Kidney (tissue), 14 donors: ENCODE measurements around the gene CPVL. TPM values are rescaled to one million over a fixed set of nuclear protein-coding genes. Genes with fewer than 3 reads are reported as not detected.

Experiments
- DNase-seq, 5 donors: peaks; one replicate each; pipeline ENCODE4 v3.0.0-alpha.2; 2013 to 2020
- FAIRE-seq: peaks from 2 replicates; lab custom pipeline; 2012; peaks lifted over from hg19 to GRCh38; lab: Jason Lieb, UNC
- H3K27ac ChIP-seq, 2 donors: one replicate each; pipeline ENCODE4 v1.7.0; 2013; ENCODE audit warnings: low read depth in 2 of 2, low read length in 2 of 2, inconsistent platforms in 1 of 2
- H3K27me3 ChIP-seq: one replicate; pipeline ENCODE4 v1.7.1; 2013; ENCODE audit warnings: low read length, inconsistent platforms; ENCODE audit not compliant: control insufficient read depth, insufficient read depth
- H3K36me3 ChIP-seq, 3 donors: one replicate each; pipeline versions ENCODE4 v1.7.0 to v1.7.1; 2013; ENCODE audit warnings: low read length in 3 of 3, control low read depth in 1 of 3, inconsistent platforms in 1 of 3; ENCODE audit not compliant: insufficient read depth in 3 of 3, control insufficient read depth in 2 of 3
- H3K4me1 ChIP-seq, 3 donors: one replicate each; pipeline versions ENCODE4 v1.7.0 to v1.7.1; 2013; ENCODE audit warnings: low read length in 3 of 3, inconsistent platforms in 1 of 3, low read depth in 1 of 3; ENCODE audit not compliant: control insufficient read depth in 2 of 3, insufficient read depth in 2 of 3
- H3K4me3 ChIP-seq, 3 donors: one replicate each; pipeline versions ENCODE4 v1.7.0 to v1.8.1; 2013; ENCODE audit warnings: low read length in 3 of 3, control low read depth in 1 of 3, inconsistent platforms in 1 of 3
- H3K9ac ChIP-seq, 3 donors: one replicate each; pipeline versions ENCODE4 v1.7.0 to v1.7.1; 2013; ENCODE audit warnings: low read length in 3 of 3, control low read depth in 1 of 3, inconsistent platforms in 1 of 3
- H3K9me3 ChIP-seq, 3 donors: one replicate each; pipeline versions ENCODE4 v1.7.0 to v1.7.1; 2013; ENCODE audit warnings: low read length in 3 of 3, control low read depth in 1 of 3, inconsistent platforms in 1 of 3; ENCODE audit not compliant: control insufficient read depth in 2 of 3, insufficient read depth in 1 of 3
- CTCF ChIP-seq: IDR thresholded peaks from 3 replicates; pipeline ENCODE4 v1.5.1; 2012; ENCODE audit warnings: mild to moderate bottlenecking, moderate library complexity, borderline replicate concordance; ENCODE audit not compliant: insufficient read depth; ENCODE audit errors: extremely low read depth
- intact Hi-C: fragments of 100-400 bp; cut with DNase I; formaldehyde crosslinking; loops from one replicate; pipeline ENCODE4 v1.11.1; 2022
- polyA plus RNA-seq: library from polyadenylated mRNA; stranded (reverse); fragments of 350-450 nt; fragmentation: Illumina TruSeq; extraction: RNeasy Lipid Tissue Mini Kit (QIAGEN cat#74804); gene quantifications from one replicate; pipeline ENCODE4 v1.2.3, GENCODE V29; 2014; ENCODE audit warnings: low read depth, low replicate concordance; ENCODE audit not compliant: insufficient read depth
- total RNA-seq: library from RNA; stranded (reverse); fragmentation: NEBNext Ultra II Directional; extraction: Animal tissue kit (Norgen Biotek cat#: 25700); gene quantifications from one replicate; pipeline ENCODE4 v1.2.1, GENCODE V29; 2021
- donor health status: control.
- donor health status: control.
- donor health status: control.
- donor health status: control.
- donor health status: control.
- donor health status: DM: yes; HTN: yes; CAD: no.
- donor health status: Normal renal cell carcinoma (clear cell type).

The CPVL gene
- total and polyA plus RNA-seq, 2 donors from 2014 or later: 104 to 133 TPM

GRCh38 chr7:28955718-28956607 is 190.4 kb downstream of the CPVL start:
- Histone ChIP-seq H3K9ac (peak overlapping the region; percentile 10 to 74 (median 54)), H3K4me3 (peak overlapping the region; percentile 52 to 82 (median 66)), H3K4me1 (peaks cover 5 to 27% (median 20%) of the 10 kb centered on the region in 3 donors), H3K9me3 (no peaks in the 10 kb centered on the region), H3K27ac (peak overlapping the region; percentile 79 to 91), H3K36me3 (peaks cover 0 to 3% (median 0%) of the 10 kb centered on the region in 3 donors), H3K27me3 (no peaks in the 10 kb centered on the region)
- intact Hi-C loops: loop anchor here (10.0 kb wide), 1 partner anchor 149 kb away; no protein-coding TSS in a partner anchor
- DNase-seq (peak; percentile 89 to 95 (median 93)), FAIRE-seq (no peak)
- TF ChIP-seq CTCF: peak; percentile 80

- Histone ChIP-seq H3K9ac (peak overlapping the region in 2 of 3 donors; percentile 22 to 74), H3K27me3 (no peaks in the 10 kb centered on the region), H3K9me3 (no peaks in the 10 kb centered on the region), H3K4me1 (peaks cover 5 to 27% (median 20%) of the 10 kb centered on the region in 3 donors), H3K4me3 (peak overlapping the region; percentile 9 to 82 (median 46)), H3K27ac (peak overlapping the region; percentile 79 to 91), H3K36me3 (peaks cover 0 to 3% (median 0%) of the 10 kb centered on the region in 3 donors)
- intact Hi-C loops: loop anchor here (10.0 kb wide), 1 partner anchor 149 kb away; no protein-coding TSS in a partner anchor
- FAIRE-seq (no peak), DNase-seq (peak in 1 of 5 donors; percentile 75)
- no peak for TF ChIP-seq CTCF
Observed at GRCh38 chr7:28955356-28955717, 191.0 kb downstream of the CPVL start.

GRCh38 chr7:28954946-28955345 is 191.4 kb downstream of the CPVL start:
- no peak for TF ChIP-seq CTCF
- DNase-seq (no peak), FAIRE-seq (no peak)
- H3K9me3 ChIP-seq: no peaks in the 10 kb centered on the region
- peak overlapping the region in 2 of 3 donors; percentile 22 to 74 for H3K9ac ChIP-seq
- H3K4me3 ChIP-seq: peak overlapping the region; percentile 9 to 82 (median 46)
- peak overlapping the region in 1 of 2 donors; percentile 91 for H3K27ac ChIP-seq
- H3K27me3 ChIP-seq: no peaks in the 10 kb centered on the region
- peaks cover 5 to 27% (median 20%) of the 10 kb centered on the region in 3 donors for H3K4me1 ChIP-seq
- intact Hi-C loops: loop anchor here (10.0 kb wide), 1 partner anchor 150 kb away; no protein-coding TSS in a partner anchor
- H3K36me3 ChIP-seq: peaks cover 0 to 3% (median 0%) of the 10 kb centered on the region in 3 donors
